H1 (cell line): ENCODE results near the gene SHROOM2.

ENCODE experiments used
- EZH2 ChIP-seq: fragments of 200-600 bp; sonication (generic); IDR thresholded peaks from 2 replicates; pipeline ENCODE4 v1.7.1; 2012; ENCODE audit warnings: low read depth, mild to moderate bottlenecking, moderate library complexity, low read length, inconsistent platforms; ENCODE audit not compliant: severe bottlenecking
- POLR2A ChIP-seq, 2 experiments: IDR thresholded peaks; 1 replicate in 1 of 2; 2 replicates in 1 of 2; pipeline ENCODE4 v1.6.1; 2011; ENCODE audit warnings: low read depth in 2 of 2, low read length in 2 of 2, mild to moderate bottlenecking in 2 of 2; ENCODE audit errors: control extremely low read depth in 1 of 2
- POLR2AphosphoS5 ChIP-seq: IDR thresholded peaks from 2 replicates; pipeline ENCODE4 v1.6.1; 2011; ENCODE audit warnings: low read depth, low read length
- RAD21 ChIP-seq, 2 experiments: IDR thresholded peaks in 1 of 2; conservative IDR thresholded peaks in 1 of 2; 2 replicates each; pipeline ENCODE4 v1.6.1; 2011; ENCODE audit warnings: low read depth in 2 of 2, low read length in 2 of 2, improper control_type of control experiment in 1 of 2, inconsistent platforms in 1 of 2, mild to moderate bottlenecking in 1 of 2, moderate library complexity in 1 of 2
- TAF1 ChIP-seq: IDR thresholded peaks from 2 replicates; pipeline ENCODE4 v1.6.1; 2011; ENCODE audit warnings: mild to moderate bottlenecking, low read depth, low read length
- TF ChIP-seq, protein P1 (sequence below), 3 experiments: IDR thresholded peaks; 1 replicate in 2 of 3; 2 replicates in 1 of 3; pipeline versions ENCODE4 v1.5.1 to v1.6.1; 2011; ENCODE audit warnings: low read length in 3 of 3, mild to moderate bottlenecking in 3 of 3, inconsistent platforms in 2 of 3, low read depth in 1 of 3, moderate library complexity in 1 of 3; ENCODE audit not compliant: insufficient read depth in 1 of 3; ENCODE audit errors: control extremely low read depth in 1 of 3
- TF ChIP-seq, protein P2 (sequence below): IDR thresholded peaks from 2 replicates; pipeline ENCODE4 v1.6.1; 2012; ENCODE audit warnings: inconsistent platforms

DNA sequence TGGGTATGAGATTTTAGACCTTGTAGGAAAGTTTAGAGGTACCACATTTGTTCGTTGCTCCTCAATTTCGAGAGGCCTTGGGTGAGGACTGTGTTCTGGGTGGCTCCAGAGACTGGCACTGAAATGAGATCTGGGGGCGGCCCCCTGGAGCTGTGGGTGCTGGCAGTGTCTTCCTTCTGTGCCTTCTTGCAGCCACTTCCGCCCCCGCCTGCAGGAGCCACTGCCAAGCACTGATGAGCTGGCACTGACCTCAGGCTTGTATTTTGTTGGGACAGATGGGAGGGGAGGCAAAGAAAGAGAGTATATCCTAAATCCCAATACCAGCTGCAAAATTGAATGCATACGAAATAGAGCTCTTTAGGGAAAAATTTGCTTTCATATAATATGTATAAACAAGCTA is 116.4 kb downstream of the SHROOM2 start:
- TF ChIP-seq, protein P1, sequence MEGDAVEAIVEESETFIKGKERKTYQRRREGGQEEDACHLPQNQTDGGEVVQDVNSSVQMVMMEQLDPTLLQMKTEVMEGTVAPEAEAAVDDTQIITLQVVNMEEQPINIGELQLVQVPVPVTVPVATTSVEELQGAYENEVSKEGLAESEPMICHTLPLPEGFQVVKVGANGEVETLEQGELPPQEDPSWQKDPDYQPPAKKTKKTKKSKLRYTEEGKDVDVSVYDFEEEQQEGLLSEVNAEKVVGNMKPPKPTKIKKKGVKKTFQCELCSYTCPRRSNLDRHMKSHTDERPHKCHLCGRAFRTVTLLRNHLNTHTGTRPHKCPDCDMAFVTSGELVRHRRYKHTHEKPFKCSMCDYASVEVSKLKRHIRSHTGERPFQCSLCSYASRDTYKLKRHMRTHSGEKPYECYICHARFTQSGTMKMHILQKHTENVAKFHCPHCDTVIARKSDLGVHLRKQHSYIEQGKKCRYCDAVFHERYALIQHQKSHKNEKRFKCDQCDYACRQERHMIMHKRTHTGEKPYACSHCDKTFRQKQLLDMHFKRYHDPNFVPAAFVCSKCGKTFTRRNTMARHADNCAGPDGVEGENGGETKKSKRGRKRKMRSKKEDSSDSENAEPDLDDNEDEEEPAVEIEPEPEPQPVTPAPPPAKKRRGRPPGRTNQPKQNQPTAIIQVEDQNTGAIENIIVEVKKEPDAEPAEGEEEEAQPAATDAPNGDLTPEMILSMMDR (IDR thresholded peaks at IDR 0.05; ENCODE audit: control extremely low read depth in 1 of 3, insufficient read depth in 1 of 3, low read depth in 1 of 3, low read length in 3 of 3), result no peak
- TF ChIP-seq POLR2AphosphoS5 (no peak), RAD21 (IDR thresholded peaks at IDR 0.05 in 1 of 2, conservative IDR thresholded peaks at IDR 0.05 in 1 of 2; ENCODE audit: low read depth in 2 of 2, low read length in 2 of 2) (no peak), POLR2A (IDR thresholded peaks at IDR 0.05; ENCODE audit: control extremely low read depth in 1 of 2, low read depth in 2 of 2, low read length in 2 of 2) (no peak), EZH2 (no peak), TAF1 (no peak)
- TF ChIP-seq, protein P2, sequence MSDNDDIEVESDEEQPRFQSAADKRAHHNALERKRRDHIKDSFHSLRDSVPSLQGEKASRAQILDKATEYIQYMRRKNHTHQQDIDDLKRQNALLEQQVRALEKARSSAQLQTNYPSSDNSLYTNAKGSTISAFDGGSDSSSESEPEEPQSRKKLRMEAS, result no peak
